NCI-H345 treated with DMSO at 0.1 percent for 48 hours (cell line): ENCODE measurements around the gene ADIPOQ.
"Not testable (repeated sequence)": the region's sequence is repeated elsewhere in the genome, so short reads cannot be mapped to it uniquely, and the experiment has no call there.

Experiments
- DNase-seq: peaks from one replicate; lab custom pipeline; 2025; ENCODE audit not compliant: unreplicated experiment; lab: John Stamatoyannopoulos, UW

ADIPOQ gene

DNA sequence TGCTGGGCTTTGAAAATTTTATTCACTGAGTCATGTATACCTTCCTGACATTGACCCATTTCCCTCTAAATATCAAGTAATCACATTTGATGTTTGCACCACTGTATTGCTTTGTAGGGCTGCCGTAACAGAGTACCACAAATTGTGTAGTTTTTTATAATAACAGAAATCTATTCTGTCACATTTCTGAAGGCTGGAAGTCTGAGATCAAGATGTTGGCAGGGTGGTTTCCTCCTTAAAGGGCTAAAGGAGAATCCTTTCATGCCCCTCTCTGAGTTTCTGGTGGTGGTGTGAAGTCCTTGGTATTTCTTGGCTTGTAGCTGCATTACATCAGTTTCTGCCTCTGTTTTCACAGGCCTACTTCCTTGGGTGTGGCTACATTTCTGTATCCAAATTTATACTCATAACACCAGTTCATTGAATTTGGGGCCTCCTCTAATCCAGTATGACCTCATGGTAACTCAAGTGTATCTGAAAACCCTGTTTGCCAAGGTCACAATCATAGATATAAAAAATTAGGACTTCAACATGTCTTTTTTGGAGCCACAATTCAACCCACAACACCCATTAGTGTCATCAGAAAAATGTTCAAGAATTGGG, 58.7 kb downstream of the ADIPOQ start:
- DNase-seq, result no peak

DNA sequence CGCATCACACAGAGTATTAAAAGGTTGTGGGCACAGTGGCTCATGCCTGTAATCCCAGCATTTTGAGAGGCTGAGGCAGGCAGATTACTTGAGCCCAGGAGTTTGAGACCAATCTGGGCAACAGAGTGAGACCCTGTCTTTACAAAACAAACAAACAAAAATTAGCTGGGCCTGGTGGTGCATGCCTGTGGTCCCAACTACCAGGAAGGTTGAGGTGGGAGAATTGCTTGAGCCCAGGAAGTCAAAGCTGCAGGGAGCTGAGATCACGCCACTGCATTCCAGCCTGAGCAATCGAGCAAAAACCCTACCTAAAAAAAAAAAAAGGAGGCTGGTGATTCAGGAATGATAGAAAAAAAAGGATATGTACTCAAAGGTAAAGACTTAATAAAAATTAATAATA, 59.6 kb downstream of the ADIPOQ start:
- no peak for DNase-seq

DNA sequence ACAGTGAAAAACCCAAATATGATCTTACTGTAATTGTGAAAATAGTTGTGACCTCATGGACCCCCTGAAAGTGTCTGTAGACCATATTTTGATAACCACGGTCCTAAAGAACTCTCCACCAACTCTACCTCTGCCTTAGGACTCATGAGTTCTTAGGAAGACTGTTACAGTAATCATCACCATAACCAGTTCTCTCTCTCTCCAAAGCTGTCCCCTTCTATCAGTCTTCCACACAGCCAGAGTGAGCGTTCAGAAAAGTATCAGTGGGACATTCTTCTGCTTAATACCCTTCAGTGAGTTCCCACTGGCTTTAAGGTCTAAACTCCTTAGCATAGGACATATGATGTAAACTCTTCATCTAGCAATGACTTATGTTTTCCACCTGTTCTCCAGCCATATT, 60.2 kb downstream of the ADIPOQ start:
- DNase-seq, result no peak

DNA sequence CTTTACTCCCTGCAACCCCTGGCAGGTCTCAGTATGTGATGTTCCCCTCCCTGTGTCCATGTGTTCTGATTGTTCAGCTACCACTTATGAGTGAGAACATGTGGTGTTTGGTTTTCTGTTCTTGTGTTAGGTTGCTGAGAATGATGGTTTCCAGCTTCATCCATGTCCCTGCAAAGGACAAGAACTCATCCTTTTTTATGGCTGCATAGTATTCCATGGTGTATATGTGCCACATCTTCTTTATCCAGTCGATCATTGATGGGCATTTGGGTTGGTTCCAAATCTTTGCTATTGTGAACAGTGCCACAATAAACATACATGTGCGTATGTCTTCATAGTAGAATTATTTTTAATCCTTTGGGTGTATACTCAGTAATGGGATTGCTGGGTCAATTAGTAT, 61.2 kb downstream of the ADIPOQ start:
- DNase-seq, result not testable (repeated sequence)

DNA sequence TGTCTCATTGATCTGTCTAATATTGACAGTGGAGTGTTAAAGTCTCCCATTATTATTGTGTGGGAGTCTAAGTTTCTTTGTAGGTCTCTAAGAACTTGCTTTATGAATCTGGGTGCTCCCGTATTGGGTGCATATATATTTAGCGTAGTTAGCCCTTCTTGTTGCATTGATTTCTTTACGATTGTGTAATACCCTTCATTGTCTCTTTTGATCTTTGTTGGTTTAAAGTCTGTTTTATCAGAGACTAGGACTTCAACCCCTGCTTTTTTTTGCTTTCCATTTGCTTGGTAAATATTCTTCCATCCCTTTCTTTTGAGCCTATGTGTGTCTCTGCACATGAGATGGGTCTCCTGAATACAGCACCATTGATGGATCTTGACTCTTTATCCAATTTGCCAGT, 64.6 kb downstream of the ADIPOQ start:
- DNase-seq, result not testable (repeated sequence)
